Spleen (tissue), 11 donors: ENCODE measurements around the gene SEH1L. TPM values are rescaled to one million over a fixed set of nuclear protein-coding genes. Genes with fewer than 3 reads are reported as not detected.

Experiments used
- DNase-seq: peaks from one replicate; pipeline ENCODE4 v3.0.0-alpha.2; 2020
- H3K27ac ChIP-seq, 8 donors: fragments of 200-600 bp; sonication (generic) in 7 of 8; 1 replicate in 4 of 8; 2 replicates in 4 of 8; pipeline versions ENCODE4 v1.5.0 to v1.8.0; 2016 to 2021; ENCODE audit warnings: inconsistent platforms in 4 of 8, mild to moderate bottlenecking in 4 of 8, moderate library complexity in 1 of 8
- H3K27me3 ChIP-seq, 7 donors: fragments of 200-600 bp; sonication (generic) in 6 of 7; replicated peaks in 1 of 7; 1 replicate in 4 of 7; 2 replicates in 3 of 7; pipeline versions ENCODE4 v1.5.0 to v1.8.0; 2016 to 2021; ENCODE audit warnings: inconsistent platforms in 3 of 7, mild to moderate bottlenecking in 1 of 7
- H3K36me3 ChIP-seq, 6 donors: fragments of 200-600 bp; sonication (generic) in 5 of 6; 1 replicate in 4 of 6; 2 replicates in 2 of 6; pipeline versions ENCODE4 v1.5.0 to v1.8.0; 2016 to 2021; ENCODE audit warnings: inconsistent platforms in 2 of 6
- H3K4me1 ChIP-seq, 6 donors: fragments of 200-600 bp; sonication (generic) in 5 of 6; 1 replicate in 3 of 6; 2 replicates in 3 of 6; pipeline versions ENCODE4 v1.5.0 to v1.8.0; 2016 to 2021; ENCODE audit warnings: inconsistent platforms in 3 of 6
- H3K4me3 ChIP-seq, 8 donors: fragments of 200-600 bp; sonication (generic) in 7 of 8; 1 replicate in 4 of 8; 2 replicates in 4 of 8; pipeline versions ENCODE4 v1.5.0 to v1.8.0; 2016 to 2021; ENCODE audit warnings: inconsistent platforms in 4 of 8, mild to moderate bottlenecking in 4 of 8, moderate library complexity in 2 of 8
- H3K9me3 ChIP-seq, 8 donors: fragments of 200-600 bp; sonication (generic) in 7 of 8; 1 replicate in 4 of 8; 2 replicates in 4 of 8; pipeline versions ENCODE4 v1.5.0 to v1.8.0; 2016 to 2021; ENCODE audit warnings: inconsistent platforms in 4 of 8
- CTCF ChIP-seq, 11 experiments: fragments of 200-600 bp in 7 of 11; fragments of 450-650 bp in 4 of 11; sonication (generic) in 4 of 11; IDR thresholded peaks in 8 of 11; conservative IDR thresholded peaks in 3 of 11; 1 replicate in 7 of 11; 2 replicates in 4 of 11; pipeline versions ENCODE4 v1.4.0 to v1.8.0; 2016 to 2021; ENCODE audit warnings: antibody characterized with exemption in 11 of 11, inconsistent platforms in 4 of 11, mild to moderate bottlenecking in 1 of 11
- POLR2A ChIP-seq, 3 donors: fragments of 450-650 bp; IDR thresholded peaks; one replicate each; pipeline ENCODE4 v1.5.1; 2017; ENCODE audit warnings: antibody characterized with exemption in 3 of 3, mild to moderate bottlenecking in 1 of 3
- POLR2AphosphoS5 ChIP-seq, 3 donors: sonication (generic); formaldehyde crosslinking; IDR thresholded peaks; one replicate each; pipeline ENCODE4 v1.5.1; 2017; ENCODE audit warnings: antibody characterized with exemption in 3 of 3
- WGBS, 5 donors: extraction: QIAGEN DNeasy Blood & Tissue Kit in 3 of 5; methylation state at CpG; one replicate each; pipeline versions ENCODE4 v1.1.5 to v1.1.7; 2013 to 2018; 5-methylcytosine and 5-hydroxymethylcytosine counted together
- intact Hi-C: fragments of 100-400 bp; cut with DNase I; formaldehyde crosslinking; loops from one replicate; pipeline ENCODE4 v1.15.0; 2023; ENCODE audit warnings: low total_unique reads
- polyA plus RNA-seq, 3 donors: library from polyadenylated mRNA; stranded (reverse); fragments of 200-250 nt; gene quantifications; one replicate each; pipeline ENCODE4 v1.2.1, GENCODE V29; 2013
- total RNA-seq, 7 donors: library from RNA; depleted of rRNA in 3 of 7; stranded (reverse); fragments of >200 nt in 3 of 7; fragmentation: NEBNext Ultra II Directional in 4 of 7; extraction: Animal tissue kit (Norgen Biotek cat#: 25700) in 4 of 7; gene quantifications; one replicate each; pipeline versions ENCODE4 v1.1.0 to v1.2.1, GENCODE V29; 2016 to 2021
- donor health status: healthy with polysubstance abuse.
- donor health status: DM: no; HTN: no; CAD: no; lungs with moderate emphysema.
- donor health status: DM: no; HTN: no; CAD: no.
- donor health status: Bipolar disorder and iron deficiency.
- donor health status: healthy.
- donor health status: DM: no; HTN: no; CAD: no.
- donor health status: DM: yes; HTN: yes; CAD: no.

Gene SEH1L
- total and polyA plus RNA-seq, 10 donors = 16.9 to 52.9 (median 31.0) TPM

DNA sequence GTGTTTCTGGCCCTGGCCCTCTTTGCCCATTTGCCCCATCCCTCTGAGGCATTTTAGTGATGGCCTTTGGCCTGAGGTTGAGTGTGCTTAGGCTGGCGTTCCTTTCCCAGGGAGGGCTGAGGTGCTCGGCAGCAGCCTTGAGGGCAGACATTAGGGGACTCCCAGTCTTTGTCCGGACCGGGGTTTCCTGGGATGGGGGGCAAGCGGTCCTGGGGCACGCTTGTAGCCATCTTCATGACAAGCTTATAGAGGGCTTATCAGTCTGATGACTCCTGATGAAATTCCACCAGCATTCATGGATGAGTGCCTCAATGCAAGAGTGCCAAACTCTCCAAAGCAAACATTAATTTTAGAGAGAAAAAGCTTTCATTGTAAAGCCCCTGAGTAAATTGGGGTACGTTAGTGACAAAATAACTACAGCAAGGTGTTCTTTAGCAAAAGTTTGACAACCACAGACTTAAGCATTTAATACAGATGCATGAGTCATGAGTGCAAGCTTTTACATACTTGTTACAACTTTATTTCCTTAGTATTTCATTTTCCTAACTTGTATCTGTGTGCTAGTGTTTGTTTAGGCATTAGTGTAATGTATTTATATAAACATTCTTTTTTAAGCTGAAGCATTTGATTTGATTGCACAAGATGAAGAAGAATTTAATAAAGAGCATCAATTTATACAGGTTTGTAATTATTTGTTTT, 89.0 kb downstream of the SEH1L start:
- 81 to 94% (median 84%) methylated on average over 6 to 7 of the region's 7 CpGs for WGBS, 5 donors
- Histone ChIP-seq H3K36me3 (peaks cover 0 to 98% (median 27%) of the 10 kb centered on the region in 6 donors), H3K9me3 (no peaks in the 10 kb centered on the region), H3K27me3 (no peaks in the 10 kb centered on the region), H3K4me3 (no peak overlapping the region), H3K4me1 (no peaks in the 10 kb centered on the region), H3K27ac (no peak overlapping the region)
- no peak for DNase-seq
- intact Hi-C loops = no loop called here
- TF ChIP-seq CTCF (IDR thresholded peaks at IDR 0.05 in 8 of 11, conservative IDR thresholded peaks at IDR 0.05 in 3 of 11) (no peak), POLR2A (IDR thresholded peaks at IDR 0.05) (no peak), POLR2AphosphoS5 (IDR thresholded peaks at IDR 0.05) (no peak)

Other genes starting within 250 kb of the SEH1L start
- 10 to 100 TPM in 2 of 7 donors, 1 to 10 TPM in 5; 5.1 to 21.2 (median 7.2) TPM for gene CEP76, start 245.3 kb upstream of the SEH1L start, total RNA-seq
- 1 to 10 TPM; 1.5 to 3.1 (median 2.3) TPM for gene CEP76, start 245.3 kb upstream of the SEH1L start, polyA plus RNA-seq
- gene PSMG2, start 245.0 kb upstream of the SEH1L start, total RNA-seq = 10 to 100 TPM; 50.0 to 89.1 (median 66.0) TPM
- 10 to 100 TPM; 75.6 to 98.6 (median 86.5) TPM for gene PSMG2, start 245.0 kb upstream of the SEH1L start, polyA plus RNA-seq
- gene PTPN2, start 63.8 kb upstream of the SEH1L start, total RNA-seq = 10 to 100 TPM; 55.0 to 92.1 (median 72.7) TPM
- gene PTPN2, start 63.8 kb upstream of the SEH1L start, polyA plus RNA-seq = 10 to 100 TPM; 47.9 to 67.1 (median 54.5) TPM
- 10 to 100 TPM; 28.2 to 41.8 (median 33.4) TPM for gene CEP192, start 43.4 kb downstream of the SEH1L start, total RNA-seq
- gene CEP192, start 43.4 kb downstream of the SEH1L start, polyA plus RNA-seq = 10 to 100 TPM; 13.8 to 26.5 (median 14.3) TPM